HG03439 (cell line): Measurements from ENCODE around the gene NOS1.
"Not testable (repeated sequence)": the region's sequence is repeated elsewhere in the genome, so short reads cannot be mapped to it uniquely, and the experiment has no call there.

ENCODE experiments used
- ATAC-seq: cut with Tn5 transposase; IDR thresholded peaks from one replicate; pipeline ENCODE4 v1.9.1; 2021; ENCODE audit warnings: mild to moderate bottlenecking, moderate library complexity; ENCODE audit not compliant: unreplicated experiment

Gene NOS1

DNA sequence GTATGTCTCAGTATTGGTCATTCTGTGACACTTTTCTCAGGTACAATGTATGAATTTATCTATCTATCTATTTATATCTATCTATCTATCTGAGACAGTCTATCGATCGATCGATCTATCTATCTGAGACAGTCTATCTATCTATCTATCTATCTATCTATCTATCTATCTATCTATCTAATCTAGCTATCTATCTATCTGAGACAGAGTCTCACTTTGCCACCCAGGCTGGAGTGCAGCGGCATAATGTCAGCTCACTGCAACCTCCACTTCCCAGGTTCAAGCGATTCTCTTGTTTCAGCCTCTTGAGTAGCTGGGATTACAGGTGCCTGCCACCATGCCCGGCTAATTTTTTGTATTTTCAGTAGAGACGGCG, 180.0 kb downstream of the NOS1 start:
- not testable (repeated sequence) for ATAC-seq

DNA sequence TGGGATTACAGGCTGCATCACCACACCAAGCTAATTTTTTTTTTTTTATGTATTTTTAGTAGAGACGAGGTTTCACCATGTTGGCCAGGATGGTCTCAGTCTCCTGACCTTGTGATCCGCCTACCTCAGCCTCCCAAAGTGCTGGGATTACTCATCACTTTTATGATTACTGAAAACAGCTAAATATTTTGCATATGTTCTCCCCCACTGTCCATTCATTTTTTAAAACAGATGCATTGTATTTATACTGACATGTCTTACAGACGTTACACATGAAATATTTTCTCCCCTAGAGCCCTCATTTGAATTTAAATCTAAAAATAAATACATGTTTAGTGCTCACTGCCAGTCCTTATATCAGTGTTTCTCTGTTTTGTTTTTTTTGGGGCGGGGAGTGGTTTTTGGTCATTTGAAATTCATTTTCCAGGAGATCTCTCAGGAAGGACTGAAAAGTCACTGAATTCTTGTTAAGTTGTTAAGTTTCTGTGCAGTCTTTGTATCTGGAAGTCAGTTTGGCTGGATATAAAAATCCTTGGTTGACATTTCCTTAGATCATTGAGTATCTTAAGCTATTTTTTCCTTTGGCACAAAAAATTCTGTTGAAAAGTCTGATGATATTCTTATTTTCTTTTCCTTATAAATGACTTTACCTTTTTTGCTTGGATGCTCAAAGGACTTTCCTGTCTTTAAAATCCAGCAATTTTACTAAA, 180.5 kb downstream of the NOS1 start:
- no peak for ATAC-seq

DNA sequence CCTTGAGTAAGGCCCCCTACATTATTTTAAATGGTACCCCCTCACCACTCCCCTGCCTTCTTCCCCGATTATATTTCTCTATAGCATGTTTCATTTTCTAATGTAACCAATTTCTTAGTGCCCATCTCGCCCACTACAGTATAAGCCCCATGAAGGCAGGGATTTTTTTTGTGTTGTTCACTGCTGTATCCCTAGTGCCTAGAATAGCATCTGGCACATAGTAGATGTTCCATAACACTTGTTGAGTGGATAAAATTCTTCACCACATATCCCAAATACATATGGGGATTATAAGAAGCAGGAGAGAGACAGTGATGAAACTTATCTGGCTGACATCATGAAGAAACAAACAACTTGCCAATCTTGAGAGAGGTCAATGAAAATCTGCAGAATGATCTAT, 182.7 kb downstream of the NOS1 start:
- no peak for ATAC-seq

DNA sequence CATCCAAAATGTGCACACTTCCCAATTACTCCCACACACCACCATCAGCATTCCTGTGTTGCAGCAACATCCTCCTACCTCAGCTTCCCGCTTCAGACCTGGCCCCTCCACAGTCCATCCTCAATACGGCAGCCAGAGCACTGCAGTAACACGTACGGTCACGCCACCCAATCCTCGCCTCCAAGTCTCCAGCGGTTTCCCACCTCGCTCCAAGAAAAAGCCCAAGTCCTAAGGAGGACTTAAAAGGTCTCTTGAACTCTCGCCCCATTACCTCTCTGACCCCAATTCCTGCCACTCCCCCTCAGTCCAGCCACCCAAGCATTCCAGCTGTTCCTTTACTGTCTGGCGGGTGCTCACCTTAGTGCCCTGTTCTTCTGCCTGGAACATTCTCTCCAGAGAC, 183.1 kb downstream of the NOS1 start:
- no peak for ATAC-seq

DNA sequence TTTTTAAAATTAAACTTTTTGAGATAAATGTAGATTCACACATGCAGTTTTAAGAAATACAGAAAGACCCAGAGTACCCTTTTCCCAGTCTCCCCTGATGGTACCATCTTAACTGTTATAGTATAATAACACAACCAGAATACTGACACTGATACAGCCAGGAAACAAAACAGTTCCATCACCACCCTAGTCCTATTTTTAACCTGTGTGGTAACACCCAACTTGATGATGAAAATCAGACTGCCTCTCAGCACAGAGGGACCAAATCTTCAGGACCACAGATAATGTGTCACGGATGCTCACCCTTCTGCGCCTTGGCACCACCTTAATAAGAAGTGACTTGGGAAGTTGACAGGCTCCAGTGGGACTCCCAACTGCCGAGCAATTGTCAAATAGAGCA, 189.3 kb downstream of the NOS1 start:
- ATAC-seq: no peak

DNA sequence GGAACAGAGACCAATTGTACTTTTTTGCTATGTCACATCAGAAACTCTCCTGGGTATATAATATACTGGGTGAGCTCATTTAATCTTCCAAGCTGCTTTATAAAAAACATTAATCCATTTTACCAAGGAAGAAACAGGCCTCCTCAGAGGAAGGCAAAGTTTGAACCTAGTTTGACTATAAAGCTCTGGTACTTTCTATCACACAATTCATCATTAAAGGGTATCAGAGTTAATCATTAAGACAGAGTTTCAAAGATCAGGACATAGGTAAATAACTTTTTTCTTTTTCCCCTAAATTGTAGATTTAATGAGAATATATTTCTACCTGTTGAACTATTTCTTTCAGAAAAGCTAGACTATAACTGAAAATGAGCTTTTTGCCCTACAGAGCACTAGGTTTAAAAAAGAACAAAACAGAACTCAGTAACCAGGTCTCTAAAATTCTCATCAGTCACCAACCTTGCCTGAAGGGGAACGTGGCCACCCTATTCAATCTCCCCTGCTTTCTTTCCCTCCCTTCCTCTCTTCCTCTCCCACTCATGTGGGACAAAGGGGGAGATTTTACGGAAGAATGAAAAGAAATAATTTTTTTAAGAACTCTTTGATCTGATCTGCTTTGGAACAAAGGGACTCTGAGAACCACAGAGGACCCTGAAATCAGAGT, 189.8 kb downstream of the NOS1 start:
- ATAC-seq: no peak

DNA sequence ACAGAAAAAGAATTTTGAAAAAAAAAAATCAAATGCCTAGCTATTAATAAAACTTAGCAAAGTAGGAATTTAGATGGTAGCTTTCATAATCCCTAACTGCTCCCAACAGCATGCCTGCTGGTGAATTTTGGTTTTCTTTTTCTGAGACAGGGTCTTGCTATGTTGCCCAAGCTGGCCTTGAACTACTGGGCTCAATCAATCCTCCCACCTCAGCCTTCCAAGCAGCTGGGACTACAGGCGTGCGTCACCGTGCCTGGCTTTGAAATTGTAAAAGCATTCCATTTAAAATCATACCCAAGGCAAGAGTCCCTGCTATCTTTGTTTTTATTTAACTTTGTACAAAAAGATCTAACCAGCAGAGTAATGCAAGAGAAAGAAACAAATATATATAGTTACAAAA, 191.9 kb downstream of the NOS1 start:
- no peak for ATAC-seq

DNA sequence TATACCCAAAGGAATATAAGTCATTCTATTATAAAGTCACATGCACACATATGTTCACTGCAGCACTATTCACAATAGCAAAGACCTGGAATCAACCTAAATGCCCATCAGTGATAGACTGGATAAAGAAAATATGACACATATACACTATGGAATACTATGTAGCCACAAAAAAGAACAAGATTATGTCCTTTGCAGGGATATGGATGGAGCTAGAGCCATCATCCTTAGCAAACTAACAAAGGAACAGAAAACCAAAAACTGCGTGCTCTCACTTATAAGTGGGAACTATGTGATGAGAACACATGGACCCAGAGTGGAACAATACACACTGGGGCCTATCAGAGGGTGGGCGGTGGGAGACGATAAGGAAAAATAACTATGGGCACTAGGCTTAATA, 192.4 kb downstream of the NOS1 start:
- ATAC-seq: no peak

DNA sequence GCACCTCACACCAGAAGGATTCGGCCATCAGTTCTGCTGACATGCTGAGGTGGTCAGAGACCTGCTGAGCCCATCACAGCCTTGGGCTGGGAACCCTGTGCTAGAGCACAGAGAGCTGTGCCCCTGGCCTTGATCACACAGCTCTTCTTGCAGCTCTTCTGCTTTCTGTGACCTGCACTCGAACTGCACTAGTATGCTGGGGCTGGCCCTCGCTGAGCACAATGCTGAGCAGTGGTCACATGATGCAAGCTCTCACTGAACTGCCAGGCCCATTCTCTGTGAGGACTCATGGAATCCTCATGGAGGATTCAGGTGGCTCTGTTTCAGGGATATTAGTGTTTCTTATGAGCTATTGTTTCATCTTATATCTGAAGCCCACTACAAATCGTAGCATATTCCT, 193.7 kb downstream of the NOS1 start:
- ATAC-seq: no peak

DNA sequence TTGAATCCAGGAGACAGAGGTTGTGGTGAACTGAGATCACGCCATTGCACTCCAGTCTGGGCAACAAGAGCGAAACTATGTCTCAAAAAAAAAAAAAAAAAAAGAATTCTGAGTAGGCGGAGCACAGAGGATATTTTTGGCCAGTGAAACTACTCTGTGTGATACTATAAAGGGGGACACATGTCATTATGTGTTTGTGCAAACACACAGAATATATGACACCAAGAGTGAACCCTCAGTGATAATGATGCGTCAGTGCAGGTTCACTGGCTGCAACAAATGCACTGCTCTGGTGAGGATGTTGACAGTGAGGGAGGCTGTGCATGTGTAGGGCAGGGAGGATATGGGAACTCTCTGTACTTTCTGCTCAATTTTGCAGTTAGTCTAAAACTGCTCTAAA, 195.3 kb downstream of the NOS1 start:
- ATAC-seq: no peak

DNA sequence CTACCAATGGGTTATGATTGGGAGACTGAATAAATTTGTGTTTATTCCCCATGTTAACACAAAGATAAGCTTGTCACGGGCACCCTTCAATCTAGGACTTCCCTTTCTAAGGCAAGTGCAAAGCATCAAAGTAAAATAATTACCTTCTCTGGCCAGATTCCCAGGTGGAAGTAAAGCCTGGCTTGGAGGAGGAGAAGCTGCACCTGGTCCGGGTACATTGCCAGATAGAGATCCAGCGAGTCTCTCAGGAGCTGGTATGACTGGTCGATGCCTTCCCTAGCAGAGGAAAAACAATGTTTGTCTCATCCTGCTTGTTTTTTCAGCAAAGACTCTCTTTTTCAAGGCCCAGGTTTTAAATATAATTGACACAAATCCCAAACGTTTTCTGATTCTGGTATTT, 196.1 kb downstream of the NOS1 start:
- ATAC-seq: no peak

DNA sequence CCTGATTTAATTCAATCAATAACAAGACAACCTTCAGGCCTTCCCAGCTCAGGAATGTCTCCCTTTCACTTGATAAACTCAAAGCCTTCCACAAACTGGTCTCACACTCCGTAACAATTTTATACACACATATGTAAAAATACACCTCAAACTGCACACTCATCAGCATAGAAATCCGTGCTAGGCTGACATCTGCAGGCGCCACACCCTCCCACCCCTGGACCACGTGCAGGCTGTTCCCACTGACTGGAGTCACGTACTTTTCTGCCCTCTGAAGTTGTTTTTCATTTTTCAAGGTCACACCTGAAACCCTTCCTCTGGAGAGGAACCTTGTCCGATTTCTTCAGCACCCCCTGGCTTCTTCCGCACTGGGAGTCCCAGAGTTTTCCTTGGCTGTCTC, 198.8 kb downstream of the NOS1 start:
- ATAC-seq: no peak

DNA sequence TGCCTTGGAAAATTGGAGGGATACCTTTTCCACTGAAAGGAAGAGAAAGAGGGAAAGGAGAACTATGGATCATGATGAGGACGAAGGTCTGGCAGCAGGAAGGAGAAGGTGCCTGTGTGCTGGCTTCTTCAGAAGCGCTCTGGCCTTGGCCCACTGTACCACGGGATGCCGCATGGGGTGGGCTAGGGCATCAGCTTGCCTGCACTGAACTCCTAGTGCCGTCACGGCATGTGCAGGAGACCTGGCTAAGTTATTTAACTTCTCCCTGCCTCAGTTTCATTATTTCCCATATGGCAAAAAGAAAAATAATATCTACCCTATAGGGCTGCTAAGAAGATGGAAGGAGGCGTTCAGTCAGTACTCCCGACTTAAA, 199.3 kb downstream of the NOS1 start:
- ATAC-seq: no peak

DNA sequence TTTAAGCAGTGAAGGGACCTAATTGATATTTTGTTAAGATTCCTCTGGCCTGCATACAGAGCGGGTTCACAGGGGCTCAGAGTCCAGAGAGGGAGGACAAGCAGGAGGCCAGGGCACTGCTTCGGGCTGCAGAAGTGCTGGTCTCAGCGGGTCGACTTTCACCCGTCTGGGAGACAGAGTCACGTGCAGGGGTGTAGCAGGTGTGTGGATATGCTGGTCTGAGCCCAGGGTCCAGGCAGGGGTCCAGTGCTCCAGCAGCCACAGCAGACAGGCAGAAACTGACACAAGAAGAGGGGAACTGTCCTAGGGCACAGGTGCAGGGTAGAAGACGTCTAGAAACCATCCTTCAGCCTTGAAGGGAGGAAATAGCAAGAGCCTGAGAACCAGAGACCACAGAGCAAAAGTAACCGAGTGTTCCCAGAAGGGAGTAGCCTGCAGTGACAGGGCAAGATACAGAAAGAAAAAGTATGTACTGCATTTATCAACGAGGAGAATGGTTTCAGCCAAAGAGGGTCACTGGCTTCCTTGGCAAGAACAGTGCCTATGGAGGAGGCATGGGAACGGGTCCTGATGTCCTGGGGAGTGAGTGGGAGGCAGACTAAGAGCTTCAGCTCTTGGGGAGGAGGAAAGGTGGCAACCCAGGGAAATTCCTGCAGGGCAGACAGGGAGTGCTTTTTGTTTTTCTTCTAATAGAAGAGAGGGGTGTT, 199.8 kb downstream of the NOS1 start:
- no peak for ATAC-seq

DNA sequence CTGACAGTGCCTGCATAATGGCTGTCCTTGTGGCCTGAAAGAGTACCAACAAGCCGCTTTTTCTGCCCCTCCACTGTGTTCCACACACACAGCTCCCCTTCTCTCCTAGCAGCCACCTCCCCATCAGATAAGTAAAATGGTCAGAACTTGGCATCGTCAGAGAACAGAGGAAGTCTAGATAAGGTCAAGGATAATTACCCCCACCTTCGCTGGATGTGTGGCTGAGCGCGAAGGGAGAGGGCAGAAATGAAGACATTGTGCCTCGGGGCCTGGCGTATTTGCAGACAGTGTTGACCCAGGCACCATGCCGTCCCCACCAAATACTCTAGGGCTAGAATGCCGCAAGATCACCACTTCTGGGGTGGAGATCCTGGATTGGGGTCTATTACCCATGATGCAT, 201.8 kb downstream of the NOS1 start:
- no peak for ATAC-seq

DNA sequence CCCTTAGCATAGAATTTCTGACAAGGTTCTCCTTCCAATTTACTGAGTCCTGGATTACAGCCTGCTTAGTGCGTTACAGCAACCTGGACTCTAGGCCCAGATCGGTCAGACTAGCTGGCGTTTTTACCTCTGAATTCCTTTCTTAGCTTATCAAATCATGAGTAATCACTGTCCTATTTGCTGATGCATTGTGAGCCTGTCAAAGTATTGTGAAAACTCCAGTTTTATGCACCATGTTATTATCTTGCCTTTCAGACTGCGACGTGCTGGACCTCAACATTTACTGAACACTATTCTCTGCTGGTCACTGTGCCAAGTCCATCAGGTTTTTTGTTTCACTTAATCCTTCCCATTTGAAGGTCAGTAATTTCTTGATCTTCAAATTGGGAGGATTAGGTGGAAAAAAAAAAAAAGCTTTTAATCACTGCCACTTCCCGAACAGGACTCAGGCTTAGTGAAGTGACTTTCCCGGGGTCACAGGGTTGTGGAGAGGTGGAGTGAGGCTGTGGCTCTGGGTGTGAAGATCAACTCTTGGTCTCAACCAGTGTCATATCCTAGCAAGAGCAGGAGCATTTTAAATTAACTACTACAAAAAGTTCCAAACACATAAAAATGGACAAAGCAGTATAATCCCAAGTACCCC, 202.4 kb downstream of the NOS1 start:
- ATAC-seq: no peak
